Neural cell (in vitro differentiated cells): ENCODE data around the gene MATN3. TPM values are rescaled to one million over a fixed set of nuclear protein-coding genes. Genes with fewer than 3 reads are reported as not detected.

Experiments
- H2AFZ ChIP-seq: fragments of 200-600, 300-800 bp; sonication (generic), shearing (Covaris generic); 2 replicates; pipeline ENCODE4 v1.6.0; 2014; ENCODE audit warnings: low read depth, mild to moderate bottlenecking, antibody characterized with exemption, low read length, moderate library complexity
- H3F3A ChIP-seq: fragments of 200-600 bp; shearing (Covaris generic); 2 replicates; pipeline ENCODE4 v1.6.1; 2016; ENCODE audit warnings: mild to moderate bottlenecking, moderate library complexity, mixed read lengths, antibody characterized with exemption, low read length; ENCODE audit not compliant: insufficient read depth, poor library complexity, severe bottlenecking
- H3K27ac ChIP-seq: fragments of 200-600, 300-800 bp; sonication (generic), shearing (Covaris generic); 2 replicates; pipeline ENCODE4 v1.5.1; 2014; ENCODE audit warnings: mild to moderate bottlenecking, low read length, moderate library complexity
- H3K27me3 ChIP-seq: fragments of 300-800, 200-600 bp; sonication (generic), shearing (Covaris generic); 2 replicates; pipeline ENCODE4 v1.6.0; 2014; ENCODE audit warnings: mild to moderate bottlenecking, low read depth, low read length, moderate library complexity; ENCODE audit not compliant: insufficient read depth
- H3K36me3 ChIP-seq: fragments of 300-800, 200-600 bp; sonication (generic), shearing (Covaris generic); 2 replicates; pipeline ENCODE4 v1.5.1; 2014; ENCODE audit warnings: mild to moderate bottlenecking, antibody characterized with exemption, low read length, moderate library complexity; ENCODE audit not compliant: insufficient read depth
- H3K4me2 ChIP-seq: fragments of 300-800, 200-600 bp; sonication (generic), shearing (Covaris generic); 2 replicates; pipeline ENCODE4 v1.6.0; 2014; ENCODE audit warnings: mild to moderate bottlenecking, low read length
- H3K4me3 ChIP-seq: fragments of 300-800, 200-600 bp; sonication (generic), shearing (Covaris generic); 2 replicates; pipeline ENCODE4 v1.5.1; 2014; ENCODE audit warnings: mild to moderate bottlenecking, low read length, moderate library complexity
- H3K79me2 ChIP-seq: fragments of 200-600 bp; shearing (Covaris generic); replicated peaks from 2 replicates; pipeline ENCODE4 v1.6.0; 2014; ENCODE audit warnings: mild to moderate bottlenecking, low read length, moderate library complexity; ENCODE audit not compliant: insufficient read depth
- H3K9ac ChIP-seq: fragments of 300-800, 200-600 bp; sonication (generic), shearing (Covaris generic); 2 replicates; pipeline ENCODE4 v1.6.1; 2016; ENCODE audit warnings: mild to moderate bottlenecking, low read length, mixed read lengths
- H3K9me2 ChIP-seq: fragments of 200-600 bp; shearing (Covaris generic); 2 replicates; pipeline ENCODE4 v1.6.1; 2016; ENCODE audit warnings: mild to moderate bottlenecking, low read length, mixed read lengths; ENCODE audit not compliant: insufficient read depth
- H3K9me3 ChIP-seq: fragments of 200-600, 300-800 bp; sonication (generic), shearing (Covaris generic); 2 replicates; pipeline ENCODE4 v1.6.1; 2016; ENCODE audit warnings: mild to moderate bottlenecking, mixed run types, low read length, moderate library complexity, mixed read lengths
- H4K20me1 ChIP-seq: fragments of 200-600 bp; shearing (Covaris generic); 2 replicates; pipeline ENCODE4 v1.6.1; 2016; ENCODE audit warnings: mild to moderate bottlenecking, mixed run types; ENCODE audit not compliant: insufficient read depth
- EP300 ChIP-seq: fragments of 450-650 bp; conservative IDR thresholded peaks from 2 replicates; pipeline ENCODE4 v1.6.1; 2014; ENCODE audit warnings: antibody characterized with exemption, mild to moderate bottlenecking, moderate library complexity; ENCODE audit not compliant: poor library complexity, severe bottlenecking
- EZH2 ChIP-seq: fragments of 200-600, 300-800 bp; shearing (Covaris generic), sonication (generic); IDR thresholded peaks from 2 replicates; pipeline ENCODE4 v1.6.1; 2014; ENCODE audit warnings: antibody characterized with exemption, low read length, borderline replicate concordance, mild to moderate bottlenecking; ENCODE audit not compliant: insufficient read depth, poor library complexity, severe bottlenecking
- POLR2AphosphoS5 ChIP-seq: IDR thresholded peaks from 2 replicates; pipeline ENCODE4 v1.6.1; 2012
- RAD21 ChIP-seq: fragments of 450-650 bp; conservative IDR thresholded peaks from 2 replicates; pipeline ENCODE4 v1.6.1; 2014; ENCODE audit warnings: antibody characterized with exemption, mild to moderate bottlenecking, moderate library complexity
- SMC3 ChIP-seq: fragments of 450-650 bp; conservative IDR thresholded peaks from 2 replicates; pipeline ENCODE4 v1.6.1; 2014; ENCODE audit warnings: antibody characterized with exemption, mild to moderate bottlenecking, moderate library complexity; ENCODE audit not compliant: poor library complexity
- polyA plus RNA-seq: library from polyadenylated mRNA; depleted of rRNA; stranded (reverse); fragments of >200 nt; gene quantifications from 2 replicates; pipeline ENCODE4 v1.2.3, GENCODE V29; 2014

The MATN3 gene
- polyA plus RNA-seq, 1 donor from 2014 or later, result 0.90 TPM

GRCh38 chr2:19942199-19942598 lies 70.3 kb downstream of the MATN3 start:
- H3K36me3 ChIP-seq, result no peaks in the 10 kb centered on the region

More at GRCh38 chr2:19942199-19942598, 70.3 kb downstream of the MATN3 start:
- no peaks in the 10 kb centered on the region for H3K79me2 ChIP-seq
- H3K4me2 ChIP-seq, result no peak overlapping the region
- no peak overlapping the region for H3K9ac ChIP-seq
- H3K4me3 ChIP-seq, result no peak overlapping the region
- no peaks in the 10 kb centered on the region for H3K9me2 ChIP-seq
- H3K27me3 ChIP-seq, result no peaks in the 10 kb centered on the region
- H3K9me3 ChIP-seq, result no peaks in the 10 kb centered on the region
- H4K20me1 ChIP-seq, result no peaks in the 10 kb centered on the region
- H3F3A ChIP-seq, result no peaks in the 10 kb centered on the region
- H3K27ac ChIP-seq, result no peak overlapping the region
- no peak overlapping the region for H2AFZ ChIP-seq
- TF ChIP-seq SMC3 (no peak), POLR2AphosphoS5 (no peak), EZH2 (no peak), EP300 (no peak), RAD21 (no peak)

Other genes with a start within 250 kb of the MATN3 start
- gene TTC32, start 110.7 kb downstream of the MATN3 start, polyA plus RNA-seq, result 79.4 and 106 TPM in 2 replicates
- 13.5 and 14.2 TPM in 2 replicates for gene WDR35, start 22.6 kb downstream of the MATN3 start, polyA plus RNA-seq
- 81.7 and 84.0 TPM in 2 replicates for gene LAPTM4A, start 39.0 kb upstream of the MATN3 start, polyA plus RNA-seq
- gene SDC1, start 212.5 kb upstream of the MATN3 start, polyA plus RNA-seq, result 14.9 and 16.6 TPM in 2 replicates